Colon (tissue), 2 donors: ENCODE data around the gene AKIP1.

Experiments
- FAIRE-seq: peaks from 2 replicates; lab custom pipeline; 2012; peaks lifted over from hg19 to GRCh38; lab: Jason Lieb, UNC
- donor health status: control.
- donor health status: control.

Gene AKIP1

GRCh38 chr11:8961401-8961800 lies 50.4 kb downstream of the AKIP1 start:
- FAIRE-seq = no peak

- no peak for FAIRE-seq
Observed at GRCh38 chr11:8962841-8963240, 51.9 kb downstream of the AKIP1 start.

- no peak for FAIRE-seq
Observed at GRCh38 chr11:8963569-8964323, 52.8 kb downstream of the AKIP1 start.

- no peak for FAIRE-seq
Observed at GRCh38 chr11:8964324-8965320, 53.6 kb downstream of the AKIP1 start, which contains the start of gene TMEM9B. Gene TMEM9B (minus strand): TSS chr11:8964442. CDS start chr11:8964313, 129 bp downstream.

GRCh38 chr11:8967184-8967583 lies 56.2 kb downstream of the AKIP1 start:
- no peak for FAIRE-seq
